Right forelimb (tissue), 1 donor: ENCODE results near the gene CGNL1.

Source experiments
- DNase-seq: peaks from one replicate; pipeline ENCODE4 v3.0.0-alpha.2; 2018

The CGNL1 gene

GRCh38 chr15:57462381-57462780 lies 86.1 kb downstream of the CGNL1 start:
- DNase-seq = no peak

- no peak for DNase-seq
Measured at GRCh38 chr15:57463360-57463759, 87.1 kb downstream of the CGNL1 start.

GRCh38 chr15:57464480-57464879 lies 88.2 kb downstream of the CGNL1 start:
- no peak for DNase-seq

- DNase-seq = no peak
Measured at GRCh38 chr15:57468486-57468885, 92.2 kb downstream of the CGNL1 start.

GRCh38 chr15:57470543-57470942 lies 94.2 kb downstream of the CGNL1 start:
- no peak for DNase-seq

- no peak for DNase-seq
Measured at GRCh38 chr15:57472861-57473260, 96.6 kb downstream of the CGNL1 start.

GRCh38 chr15:57476533-57476975 lies 100.2 kb downstream of the CGNL1 start:
- DNase-seq = no peak

GRCh38 chr15:57477736-57478522 lies 101.6 kb downstream of the CGNL1 start:
- DNase-seq = no peak

- DNase-seq = no peak
Measured at GRCh38 chr15:57479005-57479404, 102.7 kb downstream of the CGNL1 start.

- no peak for DNase-seq
Measured at GRCh38 chr15:57481038-57481705, 104.9 kb downstream of the CGNL1 start.

GRCh38 chr15:57485869-57486268 lies 109.6 kb downstream of the CGNL1 start:
- no peak for DNase-seq

- no peak for DNase-seq
Measured at GRCh38 chr15:57486833-57487232, 110.5 kb downstream of the CGNL1 start.

GRCh38 chr15:57489122-57489521 lies 112.8 kb downstream of the CGNL1 start:
- no peak for DNase-seq

GRCh38 chr15:57493351-57493750 lies 117.0 kb downstream of the CGNL1 start:
- DNase-seq = no peak

- DNase-seq = peak; percentile 77
Measured at GRCh38 chr15:57494581-57494980, 118.3 kb downstream of the CGNL1 start.

- DNase-seq = no peak
Measured at GRCh38 chr15:57495041-57495440, 118.7 kb downstream of the CGNL1 start.

GRCh38 chr15:57495554-57496165 lies 119.4 kb downstream of the CGNL1 start:
- DNase-seq = no peak

- no peak for DNase-seq
Measured at GRCh38 chr15:57496594-57496945, 120.3 kb downstream of the CGNL1 start.

- DNase-seq = no peak
Measured at GRCh38 chr15:57496946-57497869, 120.9 kb downstream of the CGNL1 start.

- no peak for DNase-seq
Measured at GRCh38 chr15:57500256-57500655, 124.0 kb downstream of the CGNL1 start.

- no peak for DNase-seq
Measured at GRCh38 chr15:57500979-57501576, 124.8 kb downstream of the CGNL1 start.

GRCh38 chr15:57502116-57502515 lies 125.8 kb downstream of the CGNL1 start:
- DNase-seq = no peak
